RPMI8226 (cell line): ENCODE results near the gene SERTAD1.
"Not testable (repeated sequence)": the region's sequence is repeated elsewhere in the genome, so short reads cannot be mapped to it uniquely, and the experiment has no call there.

Experiments used
- DNase-seq: peaks from one replicate; pipeline ENCODE4 v3.0.0-alpha.2; 2015

Gene SERTAD1

DNA sequence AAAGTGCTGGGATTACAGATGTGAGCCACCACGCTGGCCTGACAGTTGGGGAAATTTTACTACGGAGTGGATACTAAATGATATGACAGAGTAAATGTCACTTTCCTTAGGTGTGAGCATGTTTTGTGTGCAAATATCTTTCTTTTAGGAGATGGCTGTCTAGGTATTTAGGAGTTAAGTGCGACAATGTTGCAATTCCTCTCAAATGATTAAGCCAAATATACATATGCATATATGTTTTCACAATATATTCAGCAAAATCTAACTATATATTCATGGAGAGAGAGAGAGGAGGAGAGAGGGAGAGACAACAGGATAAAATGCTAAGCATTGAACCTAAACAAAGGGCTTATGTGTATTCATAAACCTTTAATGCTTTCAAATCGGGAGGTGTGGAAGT, 23.7 kb upstream of the SERTAD1 start:
- DNase-seq: no peak

DNA sequence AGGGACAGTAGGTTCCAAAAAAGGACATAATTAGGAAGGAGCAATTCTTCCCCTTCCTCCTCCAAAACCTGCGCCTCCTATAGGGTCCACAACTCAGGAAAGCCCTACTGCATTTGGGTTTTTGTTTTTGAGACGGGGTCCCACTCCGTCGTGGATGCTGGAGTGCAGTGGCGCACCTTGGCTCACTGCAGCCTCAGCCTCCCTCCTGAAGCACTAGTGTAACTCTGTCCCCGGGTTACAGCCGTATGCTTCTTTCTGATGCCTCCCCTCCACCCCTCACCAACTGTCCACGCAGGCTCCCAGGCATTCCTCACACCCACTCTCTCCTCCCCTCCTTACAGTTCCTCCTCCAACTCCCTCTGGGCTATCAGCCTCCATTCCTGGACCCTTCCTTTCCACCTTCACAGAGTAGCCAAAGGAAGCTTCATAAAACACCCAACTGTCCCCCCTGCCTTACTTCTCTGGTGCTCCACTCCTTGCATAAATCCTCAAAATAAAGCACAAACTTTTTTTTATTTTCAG, 20.5 kb upstream of the SERTAD1 start:
- DNase-seq: no peak

DNA sequence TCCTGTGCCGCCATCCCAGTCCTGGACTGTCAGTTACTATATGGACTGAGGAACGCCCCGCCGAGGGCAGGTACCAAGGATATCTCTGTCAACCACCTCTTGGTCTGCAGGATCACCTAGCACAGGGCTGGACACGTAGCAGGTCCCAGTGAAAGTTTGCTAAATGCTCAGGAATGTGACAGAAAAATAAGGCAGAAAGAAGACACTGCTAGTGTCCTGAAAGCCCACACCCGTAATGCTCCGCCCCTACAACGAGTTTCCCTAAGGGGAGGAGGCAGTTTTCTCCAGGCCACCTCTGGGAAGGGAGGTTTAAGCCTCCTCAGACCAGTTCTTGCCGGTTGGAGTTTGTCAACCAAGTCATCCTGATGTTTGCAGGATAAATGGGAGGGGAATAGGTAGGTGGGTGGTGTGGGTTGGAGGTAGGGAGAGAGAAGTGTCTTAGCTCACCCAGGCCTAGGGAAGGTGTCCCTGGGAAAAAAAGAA, 20.0 kb upstream of the SERTAD1 start:
- DNase-seq: no peak

DNA sequence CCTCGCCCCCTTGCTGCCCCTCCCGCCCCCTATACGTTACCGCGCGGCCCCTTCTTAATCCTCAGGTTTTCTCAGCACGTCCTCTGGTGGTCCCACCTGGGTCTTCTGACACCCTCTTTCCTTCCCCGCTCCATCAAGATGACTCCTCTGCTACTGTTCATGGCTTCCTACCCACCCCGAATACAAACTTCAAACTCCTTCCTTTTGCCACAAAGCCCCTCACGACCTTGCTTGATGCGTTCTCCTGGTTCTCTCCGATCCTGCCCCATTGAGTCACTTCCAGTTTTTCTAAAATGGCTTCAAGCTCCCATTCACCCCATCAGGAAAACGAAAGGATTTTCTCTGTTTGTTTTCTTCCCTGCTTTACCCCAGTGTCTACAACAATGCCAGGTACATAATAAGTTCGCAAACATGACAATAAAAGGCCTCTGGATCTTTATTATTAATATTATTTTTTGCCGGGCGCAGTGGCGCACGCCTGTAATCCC, 19.1 kb upstream of the SERTAD1 start:
- DNase-seq: no peak

DNA sequence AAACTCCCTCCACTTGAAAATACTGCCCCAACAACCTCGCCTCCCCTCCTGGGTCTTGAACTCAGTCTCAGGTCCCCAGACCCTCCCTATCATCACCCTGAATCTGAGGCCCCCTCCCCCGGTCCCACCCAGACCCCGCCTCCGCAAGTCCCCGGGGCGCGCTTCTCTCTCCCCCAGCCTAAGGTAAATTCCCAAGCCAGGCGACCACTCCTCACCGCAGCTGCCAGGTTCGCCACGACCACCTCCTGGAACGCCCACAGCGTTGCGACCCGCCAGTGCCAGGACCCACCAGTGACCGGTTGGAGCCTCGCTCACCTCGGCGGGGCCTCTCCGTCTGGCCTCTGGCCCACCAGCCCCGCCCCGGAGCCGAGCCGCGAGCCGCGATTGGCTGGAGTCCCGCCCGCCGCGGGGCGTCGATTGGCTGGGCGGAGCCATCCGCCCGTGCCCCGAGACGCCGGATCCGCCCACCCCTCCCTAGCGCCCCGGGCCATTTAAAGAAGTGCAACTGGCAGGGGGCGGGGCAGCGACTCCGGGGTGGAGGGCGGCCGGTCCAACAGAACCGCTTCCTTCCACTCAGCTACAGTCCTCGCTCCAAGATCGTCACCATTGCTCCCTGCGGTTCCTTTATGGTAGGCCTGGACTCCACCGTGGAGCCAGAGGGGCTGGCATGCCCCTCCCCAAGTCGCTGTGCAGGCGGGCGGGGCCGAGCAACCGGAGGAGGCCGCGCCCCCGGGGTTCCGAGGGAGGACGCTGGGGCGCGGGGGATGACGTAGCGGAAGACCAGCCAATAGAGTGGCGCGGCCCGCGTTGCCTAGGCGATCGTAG, 18.4 kb upstream of the SERTAD1 start, which contains the start of gene SERTAD3:
SERTAD3 (minus strand) TSS at position 336 of the 825 bp plus-strand sequence. CDS start 2,255 bp downstream, outside the sequence.
- peak; percentile 95 for DNase-seq

DNA sequence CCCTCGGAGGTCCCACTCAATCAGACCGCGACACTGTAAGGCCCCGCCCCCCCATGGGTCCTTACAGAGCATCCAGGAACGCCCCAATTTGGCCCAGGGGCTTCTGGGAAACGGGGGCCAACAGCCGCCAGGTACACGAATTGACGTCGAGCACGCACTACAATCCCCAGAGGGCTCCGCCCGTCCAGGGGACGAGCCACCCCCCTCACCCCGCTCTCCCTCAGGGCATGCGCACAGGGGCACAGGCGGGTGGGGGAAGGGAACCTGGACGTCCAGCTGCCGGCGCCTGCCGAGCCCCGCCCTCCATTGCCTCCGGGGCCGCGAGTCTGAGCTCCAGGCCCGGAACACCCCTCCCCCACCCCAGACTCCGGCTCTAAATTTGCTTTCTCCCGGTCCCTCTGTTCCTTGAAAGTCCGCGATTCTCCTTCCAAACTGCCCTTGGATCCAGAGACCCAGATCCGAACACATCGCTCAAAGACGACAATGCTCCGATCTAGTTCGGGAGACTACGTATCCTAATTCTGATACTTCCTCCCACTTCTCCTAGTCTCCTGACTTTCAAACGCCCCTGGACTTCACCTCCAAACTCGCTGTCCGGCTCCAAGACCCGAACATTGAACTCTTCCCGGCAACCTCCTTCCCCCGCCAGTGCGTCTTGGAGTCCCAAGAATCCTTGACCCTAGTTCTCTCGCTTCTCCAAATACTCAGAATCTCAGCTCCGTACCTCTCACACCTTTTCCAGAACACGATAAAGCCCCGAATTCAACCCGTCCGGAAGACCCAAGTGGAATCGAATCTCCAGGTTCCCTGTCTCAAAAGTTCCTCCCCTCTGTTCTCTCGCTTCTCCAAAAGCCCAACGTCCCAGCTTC, 17.6 kb upstream of the SERTAD1 start:
- peak; percentile 99 for DNase-seq

DNA sequence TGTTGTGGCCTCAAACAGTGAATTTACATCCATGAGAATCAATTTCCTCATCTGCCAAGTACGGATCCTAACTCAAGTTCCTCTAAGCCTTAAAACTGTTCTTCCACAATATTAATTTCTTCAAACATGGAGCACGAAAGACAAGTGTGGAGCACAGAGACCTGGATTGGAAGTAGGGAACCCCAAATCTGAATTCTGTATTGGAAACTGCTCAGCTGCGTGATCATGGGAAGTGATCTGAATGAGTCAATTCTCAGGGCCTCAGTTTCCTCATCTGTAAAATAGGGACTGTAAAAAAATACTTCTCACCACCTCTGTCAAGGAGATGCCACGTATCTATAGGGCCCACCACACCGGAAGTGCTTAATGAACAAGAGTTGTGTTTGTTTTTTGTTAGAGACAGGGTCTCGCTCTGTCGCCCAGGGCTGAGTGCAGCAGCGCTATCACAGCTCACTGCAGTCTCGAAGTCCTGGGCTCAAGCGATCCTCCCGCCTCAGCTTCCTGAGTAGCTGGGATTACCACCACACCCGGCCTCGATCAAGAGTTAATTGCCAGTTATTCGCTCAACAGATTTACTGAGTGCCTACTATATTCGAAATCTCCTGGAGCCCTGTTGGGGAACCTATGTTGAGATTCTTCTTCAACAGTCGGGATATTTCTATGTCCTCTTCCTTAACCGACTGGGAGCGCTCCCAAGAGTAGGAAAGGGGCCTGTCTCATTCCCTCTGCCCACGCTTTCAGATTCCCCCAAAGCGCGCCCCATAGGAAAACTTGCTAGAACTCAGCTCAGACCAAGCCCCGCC, 16.7 kb upstream of the SERTAD1 start:
- DNase-seq: no peak

DNA sequence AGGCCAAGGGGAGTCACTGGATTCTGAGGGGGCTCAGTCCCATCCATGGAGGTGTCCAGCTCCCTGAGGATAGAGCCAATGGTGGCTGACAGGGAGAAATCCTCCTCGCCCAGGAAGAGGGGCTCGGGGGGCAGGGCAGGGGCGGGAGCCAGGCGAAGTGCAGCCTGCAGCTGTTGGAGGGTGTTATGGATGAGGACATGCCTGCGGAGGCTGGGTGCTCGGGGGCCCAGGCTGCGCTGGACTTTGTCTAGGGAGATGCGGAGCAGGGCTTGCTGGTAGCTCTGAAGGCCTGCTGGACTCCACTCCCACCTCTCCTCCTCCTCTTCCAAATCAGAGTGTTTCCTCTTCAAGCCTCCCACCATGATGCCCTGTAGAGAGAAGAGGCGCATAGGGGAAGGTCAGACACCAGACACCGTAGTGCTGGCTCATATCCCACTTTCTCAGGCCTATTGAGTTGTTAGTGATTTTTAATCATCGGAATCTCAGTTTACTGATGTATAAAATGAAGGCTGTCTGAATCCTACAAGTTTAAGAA, 16.0 kb upstream of the SERTAD1 start:
- DNase-seq: no peak

DNA sequence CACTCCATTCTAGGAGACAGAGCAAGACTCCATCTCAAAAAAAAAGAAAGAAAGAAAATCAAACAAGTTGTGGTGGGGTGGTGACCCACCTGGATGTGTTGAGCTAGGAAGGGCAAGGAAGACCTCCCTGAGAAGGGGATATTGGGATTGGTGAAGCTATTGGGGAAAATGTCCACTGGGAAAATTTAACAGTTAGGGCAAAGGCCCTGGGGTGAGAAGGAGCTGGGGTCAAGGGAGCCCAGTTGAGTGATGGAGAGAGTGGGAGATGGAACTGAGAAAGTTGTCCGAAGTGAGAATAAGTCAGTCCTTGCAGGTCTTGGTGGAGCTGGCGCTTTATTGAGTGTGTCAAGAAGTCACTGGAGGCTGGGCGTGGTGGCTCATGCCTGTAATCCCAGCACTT, 12.5 kb upstream of the SERTAD1 start:
- no peak for DNase-seq

DNA sequence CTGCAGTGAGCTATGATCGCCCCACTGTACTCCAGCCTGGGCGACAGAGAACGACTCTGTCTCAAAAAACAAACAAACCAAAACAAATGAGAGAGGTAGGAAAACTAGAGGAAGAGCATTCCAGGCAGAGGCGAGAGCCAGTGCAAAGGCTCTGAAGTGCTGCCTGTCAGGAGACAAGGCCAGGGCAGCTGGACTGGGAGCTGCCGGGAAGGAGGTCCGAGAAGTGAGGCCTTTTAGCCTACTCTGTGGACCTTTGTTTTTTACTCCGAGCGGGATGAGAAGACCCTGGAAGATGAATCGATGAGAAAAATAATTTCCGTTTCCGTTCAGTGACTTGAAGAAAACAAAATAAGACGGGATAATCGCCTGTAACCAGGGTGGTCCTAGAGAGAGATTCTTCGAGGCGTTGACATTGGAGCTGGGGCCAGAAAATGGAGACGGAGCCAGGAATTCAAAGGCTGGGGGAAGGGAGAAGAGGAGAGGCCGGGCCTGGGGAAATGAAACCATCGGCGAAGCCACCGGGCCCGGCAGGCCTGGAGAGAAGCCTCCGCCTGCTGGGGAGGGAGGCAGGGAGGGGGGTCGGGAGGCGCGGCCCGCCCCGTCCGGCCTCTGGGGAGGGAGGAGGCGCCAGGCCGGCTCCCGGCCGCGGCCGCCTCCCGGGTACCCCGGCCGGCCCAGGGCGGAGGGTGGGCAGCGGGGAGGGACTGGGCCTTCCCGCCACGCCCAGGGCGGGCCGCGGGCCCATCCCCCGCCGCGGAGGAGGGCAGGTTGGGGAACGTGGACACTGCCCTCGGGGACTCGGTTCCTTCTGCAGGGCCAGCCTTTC, 7.8 kb upstream of the SERTAD1 start:
- peak; percentile 88 for DNase-seq

DNA sequence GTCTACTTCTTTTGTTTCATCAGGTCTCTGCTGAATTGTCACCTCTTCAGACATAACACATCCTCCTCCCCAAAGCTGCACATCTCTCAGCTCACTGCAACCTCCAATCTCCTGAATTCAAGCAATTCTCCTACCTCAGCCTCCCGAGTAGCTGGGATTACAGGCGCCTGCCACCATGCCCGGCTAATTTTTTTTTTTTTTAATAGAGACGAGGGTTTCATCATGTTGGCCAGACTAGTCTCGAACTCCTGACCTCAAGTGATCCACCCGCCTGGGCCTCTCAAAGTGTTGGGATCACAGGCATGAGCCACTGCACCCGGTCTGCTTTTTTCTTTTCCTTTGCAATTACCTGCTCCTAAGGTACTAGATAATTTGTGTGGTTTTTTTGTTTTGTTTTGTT, 7.0 kb upstream of the SERTAD1 start:
- not testable (repeated sequence) for DNase-seq

DNA sequence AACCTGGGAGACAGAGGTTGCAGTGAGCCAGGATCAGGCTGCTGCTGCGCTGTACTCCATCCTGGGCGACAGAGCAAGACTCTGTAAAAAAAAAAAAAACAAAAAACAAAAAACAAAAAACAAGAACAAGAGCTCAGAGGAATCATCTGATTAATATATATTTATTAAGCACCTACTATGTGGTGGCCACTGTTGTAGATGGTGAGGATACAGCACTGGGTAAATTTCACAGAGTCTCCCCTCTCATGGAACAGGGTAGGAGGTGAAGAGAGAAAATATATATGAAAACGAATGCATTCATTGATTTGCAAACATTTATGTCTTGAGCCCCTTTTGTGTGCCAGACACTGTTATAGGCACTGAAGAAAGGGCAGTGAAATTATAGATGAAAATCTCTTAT, 5.9 kb upstream of the SERTAD1 start:
- DNase-seq: no peak

DNA sequence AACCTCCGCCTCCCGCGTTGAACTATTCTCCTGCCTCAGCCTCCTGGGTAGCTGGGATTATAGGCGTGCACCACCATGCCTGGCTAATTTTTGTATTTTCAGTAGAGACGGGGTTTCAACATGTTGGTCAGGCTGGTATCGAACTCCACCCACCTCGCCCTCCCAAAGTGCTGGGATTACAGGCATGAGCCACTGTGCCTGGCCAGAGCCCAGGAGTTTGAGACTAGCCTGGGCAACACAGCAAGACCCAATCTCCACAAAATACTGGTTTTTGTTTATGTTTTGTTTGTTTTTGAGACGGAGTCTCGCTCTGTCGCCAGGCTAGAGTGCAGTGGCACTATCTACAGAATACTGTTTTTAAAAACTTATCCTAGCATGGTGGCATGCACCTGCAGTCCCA, 4.5 kb upstream of the SERTAD1 start:
- not testable (repeated sequence) for DNase-seq

DNA sequence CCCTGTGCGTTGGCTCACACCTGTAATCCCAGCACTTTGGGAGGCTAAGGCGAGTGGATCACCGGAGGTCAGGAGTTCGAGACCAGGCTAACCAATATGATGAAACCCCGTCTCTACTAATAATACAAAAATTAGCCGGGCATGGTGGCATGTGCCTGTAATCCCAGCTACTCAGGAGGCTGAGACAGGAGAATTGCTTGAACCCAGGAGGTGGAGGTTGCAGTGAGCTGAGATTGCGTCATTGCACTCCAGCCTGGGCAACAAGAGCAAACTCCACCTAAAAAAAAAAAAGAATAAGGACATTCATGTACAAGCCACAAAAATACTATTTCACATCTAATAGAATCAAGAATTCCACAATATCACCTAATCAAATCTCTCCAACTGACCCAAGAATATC, 2.4 kb upstream of the SERTAD1 start:
- DNase-seq: not testable (repeated sequence)

DNA sequence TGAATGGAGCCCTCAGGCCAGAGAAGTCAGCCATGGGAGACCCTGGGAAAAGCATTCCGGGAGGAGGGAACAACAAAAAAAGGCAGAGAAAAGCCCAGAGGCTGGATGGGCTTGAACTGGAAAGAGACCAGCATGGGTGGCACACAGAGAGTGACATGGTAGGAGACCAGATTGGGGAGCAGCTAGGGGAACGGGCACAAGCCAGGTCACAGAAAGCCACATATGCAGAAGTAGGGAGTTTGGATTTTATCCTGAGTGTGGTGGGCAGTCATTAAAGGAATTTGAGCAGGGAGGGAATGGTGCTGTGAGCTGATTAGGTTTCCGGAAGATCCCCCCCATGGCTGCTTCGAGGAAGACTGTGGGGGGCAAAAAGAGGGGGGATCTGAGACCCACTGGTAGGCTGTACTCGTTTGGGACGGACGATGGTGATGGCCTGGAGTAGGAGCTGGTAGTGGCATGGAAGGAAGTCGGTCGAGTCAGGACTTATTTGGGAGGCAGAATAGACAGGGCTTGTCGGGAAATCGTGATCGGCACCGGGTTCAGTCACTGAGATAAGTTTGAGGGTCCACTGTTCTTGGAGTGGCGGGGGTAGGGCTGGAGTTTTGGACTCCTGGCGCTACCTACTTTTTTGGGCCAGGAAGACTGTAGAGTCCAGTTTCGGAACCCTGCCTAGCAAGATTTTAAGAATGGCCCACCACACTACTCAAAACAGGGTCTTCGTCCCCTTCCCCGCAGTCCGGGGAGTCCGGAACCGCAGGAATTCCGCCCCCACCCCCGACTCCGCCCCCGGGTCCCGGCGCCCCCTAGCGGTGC, 949 bp downstream of the SERTAD1 start:
- no peak for DNase-seq

DNA sequence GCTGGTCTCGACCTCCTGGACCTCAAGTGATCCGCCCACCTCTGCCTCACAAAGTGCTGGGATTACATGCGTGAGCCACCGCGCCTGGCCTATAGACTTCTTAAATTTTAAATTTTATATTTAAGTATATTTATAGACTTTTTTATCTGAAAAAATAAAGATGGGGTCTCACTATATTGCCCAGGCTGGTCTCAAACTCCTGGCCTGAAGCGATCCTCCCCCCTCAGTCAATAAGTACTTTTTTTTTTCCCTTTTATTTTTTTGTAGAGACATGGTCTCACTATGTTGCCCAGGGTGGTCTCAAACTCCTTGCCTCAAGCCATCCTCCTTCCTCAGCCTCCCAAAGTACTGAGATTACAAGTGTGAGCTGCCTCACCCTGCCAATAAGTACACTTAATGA, 1.9 kb downstream of the SERTAD1 start:
- DNase-seq: no peak

DNA sequence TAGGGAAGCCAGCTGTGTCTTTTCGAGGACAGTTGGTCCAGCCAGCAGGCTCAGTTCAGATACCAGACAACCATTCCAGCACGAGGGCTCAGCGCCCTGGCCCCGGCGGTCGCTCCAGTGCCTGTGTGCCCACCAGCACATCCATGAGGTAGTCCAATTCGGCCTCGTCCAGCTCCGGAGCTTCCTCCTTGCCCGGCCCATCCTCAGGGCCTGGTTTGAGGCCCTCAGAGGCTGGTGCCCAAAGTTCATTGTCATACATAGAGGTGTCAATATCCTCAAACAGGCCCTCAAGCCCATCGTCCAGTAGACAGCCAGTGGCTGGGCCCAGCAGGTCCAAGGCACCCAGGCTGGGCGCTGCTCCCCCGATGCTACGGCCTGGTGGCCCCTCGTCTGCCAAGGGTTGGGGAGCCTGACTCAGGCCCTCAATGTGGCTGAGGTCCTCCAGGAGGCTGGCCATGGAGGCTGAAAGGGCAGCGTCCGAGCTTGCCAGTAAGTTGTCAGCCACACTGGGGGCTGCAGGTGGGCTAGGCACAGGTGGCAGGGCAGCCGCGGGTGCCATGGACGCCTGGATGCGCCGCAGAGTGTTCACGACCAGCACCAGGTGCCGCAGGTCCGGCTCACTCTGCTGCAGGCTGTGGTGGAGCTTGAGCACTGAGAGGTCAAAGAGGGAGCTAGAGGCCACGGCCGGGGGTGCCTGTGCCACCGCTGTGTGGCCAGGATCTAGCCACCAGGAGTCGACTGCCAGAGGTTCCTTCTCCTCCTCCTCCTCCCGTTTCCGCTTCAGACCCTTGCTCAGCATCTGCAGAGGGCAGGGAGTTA, 2.8 kb downstream of the SERTAD1 start:
- DNase-seq: no peak

DNA sequence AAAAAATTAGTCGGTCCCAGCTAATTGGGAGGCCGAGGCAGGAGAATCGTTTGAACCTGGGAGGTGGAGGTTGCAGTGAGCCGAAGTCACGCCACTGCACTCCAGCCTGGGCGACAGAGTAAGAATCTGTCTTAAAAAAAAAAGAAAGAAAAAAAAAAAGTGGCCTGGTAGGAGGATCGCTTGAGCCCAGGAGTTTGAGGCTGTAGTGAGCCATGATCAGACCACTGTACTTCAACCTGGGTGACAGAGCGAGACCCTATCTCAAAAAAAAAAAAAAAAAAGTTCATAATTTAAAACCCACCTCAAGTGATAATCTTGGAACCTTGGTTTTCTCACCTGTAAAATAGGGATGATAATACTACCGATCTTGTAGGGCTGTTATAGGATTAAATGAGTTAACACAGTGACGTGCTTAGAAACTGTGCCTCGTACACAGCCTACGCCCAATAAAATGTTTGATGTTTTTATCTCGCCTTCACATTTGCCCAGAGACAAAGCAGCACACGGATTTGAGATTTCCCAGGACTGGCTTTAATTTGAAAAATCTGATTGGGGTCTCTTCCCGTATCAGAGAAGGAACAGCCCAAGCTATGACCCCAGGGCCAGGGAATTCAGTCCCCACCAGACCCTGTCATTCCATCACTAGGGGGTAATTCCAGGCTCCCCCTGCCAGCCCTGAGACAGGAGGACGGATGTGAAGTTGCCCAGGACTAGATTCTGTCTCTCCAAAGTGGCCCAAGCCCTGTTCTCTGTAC, 3.6 kb downstream of the SERTAD1 start:
- DNase-seq: no peak
